Neural cell (in vitro differentiated cells): ENCODE data around the gene SYCE3.

Experiments
- EZH2 ChIP-seq: fragments of 200-600, 300-800 bp; shearing (Covaris generic), sonication (generic); IDR thresholded peaks from 2 replicates; pipeline ENCODE4 v1.6.1; 2014; ENCODE audit warnings: antibody characterized with exemption, low read length, borderline replicate concordance, mild to moderate bottlenecking; ENCODE audit not compliant: insufficient read depth, poor library complexity, severe bottlenecking
- TF ChIP-seq, protein P1 (sequence below): fragments of 450-650 bp; IDR thresholded peaks from 2 replicates; pipeline ENCODE4 v1.5.1; 2014; ENCODE audit warnings: antibody characterized with exemption, mild to moderate bottlenecking, moderate library complexity; ENCODE audit not compliant: poor library complexity, severe bottlenecking

DNA sequence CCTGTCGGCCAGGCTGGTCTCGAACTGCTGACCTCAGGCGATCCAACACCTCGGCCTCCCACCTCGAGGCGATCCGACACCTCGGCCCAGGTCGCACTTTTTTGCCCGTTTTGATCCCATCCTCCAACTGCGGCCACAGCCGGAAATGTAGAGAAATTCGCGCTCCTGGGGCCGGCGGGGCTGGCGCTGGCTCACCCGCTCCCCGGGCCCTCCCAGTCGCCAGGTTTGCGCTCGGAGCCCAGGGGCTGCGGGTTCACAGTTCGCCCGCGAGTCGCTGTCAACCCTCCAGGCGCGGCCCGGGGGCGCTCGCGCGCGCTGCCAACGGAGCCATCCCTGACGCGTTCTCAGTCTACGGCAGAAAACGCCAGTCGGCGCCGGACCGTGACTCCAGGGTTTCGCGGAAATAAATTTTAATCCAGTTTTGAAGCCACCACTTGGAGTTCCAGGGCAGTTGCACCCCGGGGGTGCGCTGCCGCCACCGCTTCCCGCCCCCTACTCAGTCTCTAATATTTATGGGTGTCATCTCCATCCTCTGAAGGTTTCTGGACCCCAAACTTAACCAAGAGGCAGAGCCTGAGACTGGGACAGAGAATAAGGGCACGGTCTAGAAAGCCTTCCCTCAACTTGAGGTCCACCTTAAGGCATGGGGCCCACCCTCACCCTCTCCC is 18.5 kb downstream of the SYCE3 start:
- TF ChIP-seq, protein P1, sequence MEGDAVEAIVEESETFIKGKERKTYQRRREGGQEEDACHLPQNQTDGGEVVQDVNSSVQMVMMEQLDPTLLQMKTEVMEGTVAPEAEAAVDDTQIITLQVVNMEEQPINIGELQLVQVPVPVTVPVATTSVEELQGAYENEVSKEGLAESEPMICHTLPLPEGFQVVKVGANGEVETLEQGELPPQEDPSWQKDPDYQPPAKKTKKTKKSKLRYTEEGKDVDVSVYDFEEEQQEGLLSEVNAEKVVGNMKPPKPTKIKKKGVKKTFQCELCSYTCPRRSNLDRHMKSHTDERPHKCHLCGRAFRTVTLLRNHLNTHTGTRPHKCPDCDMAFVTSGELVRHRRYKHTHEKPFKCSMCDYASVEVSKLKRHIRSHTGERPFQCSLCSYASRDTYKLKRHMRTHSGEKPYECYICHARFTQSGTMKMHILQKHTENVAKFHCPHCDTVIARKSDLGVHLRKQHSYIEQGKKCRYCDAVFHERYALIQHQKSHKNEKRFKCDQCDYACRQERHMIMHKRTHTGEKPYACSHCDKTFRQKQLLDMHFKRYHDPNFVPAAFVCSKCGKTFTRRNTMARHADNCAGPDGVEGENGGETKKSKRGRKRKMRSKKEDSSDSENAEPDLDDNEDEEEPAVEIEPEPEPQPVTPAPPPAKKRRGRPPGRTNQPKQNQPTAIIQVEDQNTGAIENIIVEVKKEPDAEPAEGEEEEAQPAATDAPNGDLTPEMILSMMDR = peak; percentile 61
- TF ChIP-seq EZH2 = no peak
